Endothelial cell of umbilical vein (primary cell): ENCODE measurements around the gene UBE2U. TPM values are rescaled to one million over a fixed set of nuclear protein-coding genes. Genes with fewer than 3 reads are reported as not detected.

Experiments used
- BruUV-seq: library from RNA; stranded (reverse); fragments of 400-500 nt; replicated peaks from 2 replicates; lab custom pipeline; 2021; lab: Mats Ljungman, UMichigan
- CTCF ChIA-PET: fragments of 300-600, 350-600 bp; sonication (Branson Sonifier 250); formaldehyde crosslinking; loops from one replicate; lab custom pipeline; 2021; ENCODE audit warnings: antibody characterized with exemption, inconsistent platforms; lab: Charles Lee
- POLR2A ChIA-PET: fragments of 300-600, 350-600 bp; sonication (Branson Sonifier 250); formaldehyde crosslinking; loops from one replicate; lab custom pipeline; 2021; ENCODE audit warnings: antibody characterized with exemption, inconsistent platforms; lab: Charles Lee
- DNase-seq: peaks from one replicate; pipeline ENCODE4 v3.0.0-alpha.2; 2011; ENCODE audit warnings: low read depth, low spot score
- FAIRE-seq: peaks from 2 replicates; lab custom pipeline; 2011; peaks lifted over from hg19 to GRCh38; lab: Jason Lieb, UNC
- H2AFZ ChIP-seq: 2 replicates; pipeline ENCODE4 v1.6.0; 2012; ENCODE audit warnings: low read depth, low read length, control low read depth, inconsistent platforms
- H3K27ac ChIP-seq: 2 replicates; pipeline ENCODE4 v1.5.1; 2011; ENCODE audit warnings: low read depth, mild to moderate bottlenecking, control low read depth, low read length, moderate library complexity; ENCODE audit not compliant: insufficient read depth
- H3K27me3 ChIP-seq, 2 experiments: 2 replicates each; pipeline versions ENCODE4 v1.6.0 to v1.6.1; 2011; ENCODE audit warnings: low read length in 2 of 2, mixed read lengths in 1 of 2; ENCODE audit not compliant: control insufficient read depth in 2 of 2, insufficient read depth in 2 of 2
- H3K36me3 ChIP-seq, 2 experiments: 2 replicates in 1 of 2; 3 replicates in 1 of 2; pipeline ENCODE4 v1.5.1; 2011; ENCODE audit warnings: low read length in 2 of 2, mild to moderate bottlenecking in 1 of 2, moderate library complexity in 1 of 2; ENCODE audit not compliant: control insufficient read depth in 2 of 2, insufficient read depth in 2 of 2; ENCODE audit errors: extremely low read depth in 1 of 2
- H3K4me1 ChIP-seq: 3 replicates; pipeline ENCODE4 v1.5.1; 2011; ENCODE audit warnings: mild to moderate bottlenecking, low read length; ENCODE audit not compliant: control insufficient read depth, insufficient read depth; ENCODE audit errors: extremely low read depth
- H3K4me2 ChIP-seq: 2 replicates; pipeline ENCODE4 v1.6.1; 2011; ENCODE audit warnings: low read length, control low read depth, mixed read lengths; ENCODE audit not compliant: insufficient read depth
- H3K4me3 ChIP-seq, 3 experiments: fragments of 200-600 bp in 1 of 3; sonication (generic), shearing (Covaris generic) in 1 of 3; replicated peaks in 1 of 3; 2 replicates each; pipeline ENCODE4 v1.5.1; 2011 to 2016; ENCODE audit warnings: control low read depth in 3 of 3, low read length in 3 of 3, mild to moderate bottlenecking in 2 of 3, inconsistent platforms in 1 of 3, low read depth in 1 of 3, moderate library complexity in 1 of 3; ENCODE audit not compliant: insufficient read depth in 1 of 3
- H3K79me2 ChIP-seq: 2 replicates; pipeline ENCODE4 v1.6.0; 2012; ENCODE audit warnings: low read length, inconsistent platforms; ENCODE audit not compliant: control insufficient read depth, insufficient read depth
- H3K9ac ChIP-seq: replicated peaks from 2 replicates; pipeline ENCODE3; 2011; ENCODE audit warnings: low read length, control low read depth; ENCODE audit not compliant: insufficient read depth; ENCODE audit errors: extremely low read depth
- H3K9me1 ChIP-seq: replicated peaks from 3 replicates; pipeline ENCODE4 v1.6.0; 2011; ENCODE audit warnings: mild to moderate bottlenecking, low read length; ENCODE audit not compliant: control insufficient read depth, insufficient read depth; ENCODE audit errors: extremely low read depth
- H3K9me3 ChIP-seq: replicated peaks from 2 replicates; pipeline ENCODE4 v1.5.1; 2012; ENCODE audit warnings: low read length, inconsistent platforms; ENCODE audit not compliant: control insufficient read depth, insufficient read depth
- H4K20me1 ChIP-seq: replicated peaks from 2 replicates; pipeline ENCODE3; 2011; ENCODE audit warnings: mild to moderate bottlenecking, low read length; ENCODE audit not compliant: control insufficient read depth, insufficient read depth; ENCODE audit errors: extremely low read depth
- EZH2 ChIP-seq: IDR thresholded peaks from 2 replicates; pipeline ENCODE4 v1.6.1; 2012; ENCODE audit warnings: borderline replicate concordance, low read depth, mild to moderate bottlenecking, moderate library complexity, low read length, inconsistent platforms; ENCODE audit not compliant: severe bottlenecking
- FOS ChIP-seq: IDR thresholded peaks from 2 replicates; pipeline ENCODE4 v1.6.1; 2011; ENCODE audit warnings: mild to moderate bottlenecking, low read length, moderate library complexity, borderline replicate concordance; ENCODE audit not compliant: insufficient read depth
- GATA2 ChIP-seq: IDR thresholded peaks from 2 replicates; pipeline ENCODE4 v1.7.0; 2011; ENCODE audit warnings: low read depth, mild to moderate bottlenecking, moderate library complexity, mixed read lengths, low read length; ENCODE audit not compliant: insufficient read length, insufficient read depth
- JUN ChIP-seq: IDR thresholded peaks from 2 replicates; pipeline ENCODE4 v1.6.1; 2011; ENCODE audit warnings: borderline replicate concordance, low read depth; ENCODE audit not compliant: insufficient read length, insufficient read depth
- MYC ChIP-seq: IDR thresholded peaks from one replicate; pipeline ENCODE4 v1.6.1; 2011; ENCODE audit warnings: mild to moderate bottlenecking, low read depth, low read length
- POLR2A ChIP-seq: IDR thresholded peaks from 2 replicates; pipeline ENCODE4 v1.6.1; 2012; ENCODE audit warnings: low read depth, mild to moderate bottlenecking, control low read depth, low read length
- POLR2AphosphoS5 ChIP-seq: IDR thresholded peaks from 2 replicates; pipeline ENCODE4 v1.6.1; 2012; ENCODE audit warnings: low read depth, mild to moderate bottlenecking, control low read depth, low read length, moderate library complexity; ENCODE audit not compliant: insufficient read depth
- dilution Hi-C: fragments of 300-500 bp; cut with MboI; formaldehyde crosslinking; loops from one replicate; pipeline ENCODE4 v1.15.0; 2019; ENCODE audit warnings: low sequenced_read_pairs; ENCODE audit not compliant: extremely low pct_ligation_motif_present
- intact Hi-C: fragments of 100-400 bp; cut with micrococcal nuclease; formaldehyde crosslinking; loops from one replicate; pipeline ENCODE4 v1.10.0; 2022
- polyA plus RNA-seq, 4 experiments: library from polyadenylated mRNA; depleted of rRNA in 3 of 4; stranded (reverse) in 3 of 4; unstranded in 1 of 4; fragments of >200 nt; gene quantifications; 2 replicates each; pipeline versions ENCODE4 v1.2.1 to v1.2.3, GENCODE V29; 2011 to 2012; ENCODE audit warnings: missing spikeins in 1 of 4
- total RNA-seq: library from RNA; stranded (reverse); gene quantifications from 2 replicates; pipeline ENCODE4 v1.2.3, GENCODE V29; 2021
- TF ChIP-seq, protein P1 (sequence below): IDR thresholded peaks from 2 replicates; pipeline ENCODE4 v1.6.1; 2011; ENCODE audit not compliant: insufficient read depth, insufficient read length
- TF ChIP-seq, protein P2 (sequence below), 2 donors: IDR thresholded peaks; 1 replicate in 1 of 2; 2 replicates in 1 of 2; pipeline ENCODE4 v1.5.1; 2011; ENCODE audit warnings: low read length in 2 of 2, mild to moderate bottlenecking in 2 of 2, moderate library complexity in 2 of 2, control low read depth in 1 of 2, inconsistent platforms in 1 of 2, low read depth in 1 of 2; ENCODE audit not compliant: insufficient read depth in 1 of 2; ENCODE audit errors: extremely low read depth in 1 of 2

The UBE2U gene
- total and polyA plus RNA-seq, 2 donors (not counting 3 experiments of a cell fraction or from before 2014, with no cell fraction given) = not detected

DNA sequence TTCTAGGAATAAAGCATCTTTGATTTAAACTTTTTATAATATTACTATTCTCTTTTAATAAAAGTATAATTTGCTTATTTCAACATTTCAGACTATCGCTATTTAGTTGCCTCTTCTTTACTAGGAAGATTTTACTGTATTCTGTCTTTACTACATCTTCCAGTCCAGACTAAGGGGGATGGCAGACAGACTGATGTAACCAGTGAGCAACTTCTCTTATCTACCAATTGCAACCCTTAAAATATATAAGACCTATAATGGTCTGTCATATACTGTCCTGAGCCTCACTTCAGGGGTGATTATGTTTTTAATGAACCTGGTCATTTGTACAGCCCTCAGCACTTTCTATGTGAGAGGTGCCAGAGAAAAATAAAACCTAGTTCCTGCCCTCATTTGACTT lies 87.0 kb downstream of the UBE2U start:
- DNase-seq (no peak), FAIRE-seq (no peak)
- no peak overlapping the region for H3K27ac ChIP-seq
- dilution Hi-C loops = no loop called here
- TF ChIP-seq MYC = no peak
- no peak for TF ChIP-seq EZH2
- TF ChIP-seq GATA2 = no peak
- no peak for TF ChIP-seq POLR2AphosphoS5
- no peak for TF ChIP-seq FOS
- no peak for TF ChIP-seq JUN
- POLR2A ChIA-PET = no interaction called here
- BruUV-seq = no TSS peak
- H3K36me3 ChIP-seq = no peaks in the 10 kb centered on the region
- H3K9me3 ChIP-seq = no peaks in the 10 kb centered on the region
- no peaks in the 10 kb centered on the region for H3K27me3 ChIP-seq
- H3K4me2 ChIP-seq = no peak overlapping the region
- H2AFZ ChIP-seq = no peak overlapping the region
- H4K20me1 ChIP-seq = no peaks in the 10 kb centered on the region
- intact Hi-C loops = no loop called here
- H3K79me2 ChIP-seq = no peaks in the 10 kb centered on the region
- CTCF ChIA-PET = no interaction called here
- no peak overlapping the region for H3K4me3 ChIP-seq
- no peak overlapping the region for H3K9ac ChIP-seq
- peaks cover 22% of the 10 kb centered on the region for H3K4me1 ChIP-seq
- no peaks in the 10 kb centered on the region for H3K9me1 ChIP-seq

DNA sequence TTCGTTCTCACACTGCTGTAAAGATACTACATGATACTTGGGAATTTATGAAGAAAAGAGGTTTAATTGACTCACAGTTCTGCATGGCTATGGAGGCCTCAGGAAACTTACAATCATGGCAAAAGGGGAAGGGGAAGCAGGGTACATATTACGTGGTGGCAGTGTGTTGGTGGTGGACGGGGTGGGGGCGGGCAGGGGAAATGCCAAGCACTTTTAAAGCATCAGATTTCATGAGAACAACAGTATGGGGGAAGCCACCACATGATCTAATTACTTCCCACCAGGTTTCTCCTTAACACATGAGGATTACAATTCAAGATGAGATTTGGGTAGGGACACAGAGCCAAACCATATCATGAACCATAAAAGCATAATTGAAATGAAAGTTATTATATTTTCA lies 88.5 kb downstream of the UBE2U start:
- no peaks in the 10 kb centered on the region for H3K36me3 ChIP-seq
- peaks cover 22% of the 10 kb centered on the region for H3K4me1 ChIP-seq
- FAIRE-seq = no peak
- H3K9ac ChIP-seq = peak overlapping the region; percentile 25
- no peaks in the 10 kb centered on the region for H3K9me3 ChIP-seq
- peak overlapping the region; percentile 56 for H3K27ac ChIP-seq
- BruUV-seq = no TSS peak
- ChIA-PET POLR2A (no interaction called here), CTCF (no interaction called here)
- H3K4me2 ChIP-seq = peak overlapping the region; percentile 68
- TF ChIP-seq, protein P1, sequence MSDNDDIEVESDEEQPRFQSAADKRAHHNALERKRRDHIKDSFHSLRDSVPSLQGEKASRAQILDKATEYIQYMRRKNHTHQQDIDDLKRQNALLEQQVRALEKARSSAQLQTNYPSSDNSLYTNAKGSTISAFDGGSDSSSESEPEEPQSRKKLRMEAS = no peak
- TF ChIP-seq, protein P2, sequence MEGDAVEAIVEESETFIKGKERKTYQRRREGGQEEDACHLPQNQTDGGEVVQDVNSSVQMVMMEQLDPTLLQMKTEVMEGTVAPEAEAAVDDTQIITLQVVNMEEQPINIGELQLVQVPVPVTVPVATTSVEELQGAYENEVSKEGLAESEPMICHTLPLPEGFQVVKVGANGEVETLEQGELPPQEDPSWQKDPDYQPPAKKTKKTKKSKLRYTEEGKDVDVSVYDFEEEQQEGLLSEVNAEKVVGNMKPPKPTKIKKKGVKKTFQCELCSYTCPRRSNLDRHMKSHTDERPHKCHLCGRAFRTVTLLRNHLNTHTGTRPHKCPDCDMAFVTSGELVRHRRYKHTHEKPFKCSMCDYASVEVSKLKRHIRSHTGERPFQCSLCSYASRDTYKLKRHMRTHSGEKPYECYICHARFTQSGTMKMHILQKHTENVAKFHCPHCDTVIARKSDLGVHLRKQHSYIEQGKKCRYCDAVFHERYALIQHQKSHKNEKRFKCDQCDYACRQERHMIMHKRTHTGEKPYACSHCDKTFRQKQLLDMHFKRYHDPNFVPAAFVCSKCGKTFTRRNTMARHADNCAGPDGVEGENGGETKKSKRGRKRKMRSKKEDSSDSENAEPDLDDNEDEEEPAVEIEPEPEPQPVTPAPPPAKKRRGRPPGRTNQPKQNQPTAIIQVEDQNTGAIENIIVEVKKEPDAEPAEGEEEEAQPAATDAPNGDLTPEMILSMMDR (IDR thresholded peaks at IDR 0.05; ENCODE audit: extremely low read depth in 1 of 2, insufficient read depth in 1 of 2, low read depth in 1 of 2, low read length in 2 of 2) = no peak
- TF ChIP-seq POLR2A (no peak), GATA2 (no peak), MYC (no peak), EZH2 (no peak), POLR2AphosphoS5 (no peak), FOS (no peak), JUN (no peak)
- peak; percentile 56 for DNase-seq
- no peak overlapping the region for H3K4me3 ChIP-seq
- dilution Hi-C loops = no loop called here
- H3K79me2 ChIP-seq = no peaks in the 10 kb centered on the region
- no peaks in the 10 kb centered on the region for H3K27me3 ChIP-seq
- H4K20me1 ChIP-seq = no peaks in the 10 kb centered on the region
- H2AFZ ChIP-seq = peak overlapping the region; percentile 36
- no peaks in the 10 kb centered on the region for H3K9me1 ChIP-seq
- intact Hi-C loops = loop anchor here (1.0 kb wide), 1 partner anchor 178 kb away; the partner anchor contains the start of gene CACHD1
